ENCODE measurements around the gene PPME1. TPM values are rescaled to one million over a fixed set of nuclear protein-coding genes. Genes with fewer than 3 reads are reported as not detected.

The PPME1 gene
- total RNA-seq, 1 experiment from 2014 or later: 39.4 TPM

DNA sequence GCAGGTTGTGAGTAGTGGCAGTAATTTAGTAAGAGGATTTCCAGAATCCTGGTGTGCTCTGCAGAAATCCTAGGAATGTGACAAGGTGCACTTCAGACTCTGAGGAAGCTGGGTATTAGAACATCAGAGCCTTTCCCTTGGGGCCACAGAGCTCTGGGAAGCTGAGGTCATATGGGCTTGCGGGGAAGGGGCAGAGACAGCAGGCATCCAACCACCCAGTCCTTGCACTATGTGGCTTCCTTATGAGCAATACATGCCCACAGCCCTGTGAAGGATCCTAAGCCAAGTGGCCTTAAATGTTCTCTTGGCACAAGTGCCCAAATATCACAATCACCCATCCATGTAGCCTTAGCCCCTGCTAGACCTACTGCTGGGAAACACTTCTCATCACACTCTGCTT lies 94.2 kb downstream of the PPME1 start:
- no peak overlapping the region for H3K23ac ChIP-seq (ENCODE audit: insufficient read length, low read depth, low read length)
- H3K9me3 ChIP-seq (ENCODE audit: control insufficient read depth, low read depth, low read length): no peaks in the 10 kb centered on the region
- H3K27me3 Mint-ChIP-seq (ENCODE audit: low read depth): peaks cover 5% of the 10 kb centered on the region
- H2AFZ ChIP-seq (ENCODE audit: low read length): no peak overlapping the region
- no peaks in the 10 kb centered on the region for H3K79me2 ChIP-seq (ENCODE audit: insufficient read depth, low read length)
- H3T11ph ChIP-seq (ENCODE audit: low read length): no peak overlapping the region
- DNase-seq: no peak
- H4K20me1 ChIP-seq (ENCODE audit: control insufficient read depth, insufficient read depth, insufficient read length): no peaks in the 10 kb centered on the region
- no peak overlapping the region for H4K91ac ChIP-seq (ENCODE audit: insufficient read length, low read depth, low read length)
- no peak overlapping the region for H3K56ac ChIP-seq (ENCODE audit: insufficient read length, low read depth, low read length)
- no peak overlapping the region for H2BK120ac ChIP-seq (ENCODE audit: low read depth, low read length, poor library complexity, severe bottlenecking)
- TF ChIP-seq, protein P1, sequence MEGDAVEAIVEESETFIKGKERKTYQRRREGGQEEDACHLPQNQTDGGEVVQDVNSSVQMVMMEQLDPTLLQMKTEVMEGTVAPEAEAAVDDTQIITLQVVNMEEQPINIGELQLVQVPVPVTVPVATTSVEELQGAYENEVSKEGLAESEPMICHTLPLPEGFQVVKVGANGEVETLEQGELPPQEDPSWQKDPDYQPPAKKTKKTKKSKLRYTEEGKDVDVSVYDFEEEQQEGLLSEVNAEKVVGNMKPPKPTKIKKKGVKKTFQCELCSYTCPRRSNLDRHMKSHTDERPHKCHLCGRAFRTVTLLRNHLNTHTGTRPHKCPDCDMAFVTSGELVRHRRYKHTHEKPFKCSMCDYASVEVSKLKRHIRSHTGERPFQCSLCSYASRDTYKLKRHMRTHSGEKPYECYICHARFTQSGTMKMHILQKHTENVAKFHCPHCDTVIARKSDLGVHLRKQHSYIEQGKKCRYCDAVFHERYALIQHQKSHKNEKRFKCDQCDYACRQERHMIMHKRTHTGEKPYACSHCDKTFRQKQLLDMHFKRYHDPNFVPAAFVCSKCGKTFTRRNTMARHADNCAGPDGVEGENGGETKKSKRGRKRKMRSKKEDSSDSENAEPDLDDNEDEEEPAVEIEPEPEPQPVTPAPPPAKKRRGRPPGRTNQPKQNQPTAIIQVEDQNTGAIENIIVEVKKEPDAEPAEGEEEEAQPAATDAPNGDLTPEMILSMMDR (conservative IDR thresholded peaks at IDR 0.05): no peak
- no peaks in the 10 kb centered on the region; a peak in 2 of 7 replicates for H3K36me3 Mint-ChIP-seq (ENCODE audit: insufficient read depth in 1 of 3, low read depth in 3 of 3)
- WGBS (ENCODE audit: extremely low coverage, insufficient read length, low lambda C conversion rate): no CpG with 5 or more reads among the region's 1 CpG
- no peak overlapping the region for H3K18ac ChIP-seq (ENCODE audit: insufficient read length, low read depth, low read length)
- no peak overlapping the region for H2BK5ac ChIP-seq (ENCODE audit: insufficient read length, low read length)
- no peak overlapping the region for H2BK15ac ChIP-seq (ENCODE audit: low read depth, low read length)
- no peak overlapping the region for H2BK20ac ChIP-seq (ENCODE audit: low read depth, low read length, poor library complexity, severe bottlenecking)
- no peak overlapping the region for H2BK12ac ChIP-seq (ENCODE audit: insufficient read length, low read depth, low read length)
- H3K9ac ChIP-seq (ENCODE audit: extremely low read depth, insufficient read length, low read length): no peak overlapping the region
- H4K5ac ChIP-seq (ENCODE audit: insufficient read length, low read depth, low read length): no peak overlapping the region
- H3K14ac ChIP-seq (ENCODE audit: insufficient read depth, low read length): no peak overlapping the region
- H3K4me3 Mint-ChIP-seq: no peak overlapping the region
- H3K27ac ChIP-seq (ENCODE audit: insufficient read length, low read depth, low read length): no peak overlapping the region
- H3K27me3 ChIP-seq (ENCODE audit: insufficient read depth, low read length): 0 out of 2 replicates have a peak, but pooled peaks cover 3% of the 10 kb centered on the region
- H4K8ac ChIP-seq (replicated peaks; ENCODE audit: insufficient read length, low read depth, low read length): no peak overlapping the region
- no peak overlapping the region for H3K4ac ChIP-seq (ENCODE audit: low read depth, low read length)
- no peaks in the 10 kb centered on the region for H3K23me2 ChIP-seq (ENCODE audit: insufficient read length, low read depth, low read length, poor library complexity, severe bottlenecking)
- H3K4me1 Mint-ChIP-seq: no peaks in the 10 kb centered on the region
- no peaks in the 10 kb centered on the region for H3K4me1 ChIP-seq (ENCODE audit: insufficient read depth, low read length)
- no peak overlapping the region for H3K27ac Mint-ChIP-seq
- no peak overlapping the region for H3K4me2 ChIP-seq (ENCODE audit: insufficient read depth, insufficient read length, low read length)
- H2AK5ac ChIP-seq (ENCODE audit: insufficient read length, low read length): no peak overlapping the region
- peaks cover 0 to 4% of the 10 kb centered on the region in 2 experiments; a peak in 2 of 5 replicates for H3K9me3 Mint-ChIP-seq
- no peaks in the 10 kb centered on the region for H3K79me1 ChIP-seq (ENCODE audit: insufficient read depth, low read depth, low read length, poor library complexity, severe bottlenecking)
